LNCaP clone FGC (cell line): ENCODE results near the gene DR1.
A peak's percentile ranks its signal among the peaks of the same experiment; 100 is the strongest.

ENCODE experiments used
- DNase-seq: peaks from one replicate; pipeline ENCODE4 v3.0.0-alpha.2; 2011; ENCODE audit warnings: low read depth
- H3K4me3 ChIP-seq: 2 replicates; pipeline ENCODE4 v1.5.1; 2011; ENCODE audit warnings: mild to moderate bottlenecking, low read depth, low read length, control low read depth
- TF ChIP-seq, protein P1 (sequence below): IDR thresholded peaks from 2 replicates; pipeline ENCODE4 v1.5.1; 2012; ENCODE audit warnings: mild to moderate bottlenecking; ENCODE audit not compliant: control insufficient read depth, insufficient read depth; ENCODE audit errors: extremely low read depth

Gene DR1

DNA sequence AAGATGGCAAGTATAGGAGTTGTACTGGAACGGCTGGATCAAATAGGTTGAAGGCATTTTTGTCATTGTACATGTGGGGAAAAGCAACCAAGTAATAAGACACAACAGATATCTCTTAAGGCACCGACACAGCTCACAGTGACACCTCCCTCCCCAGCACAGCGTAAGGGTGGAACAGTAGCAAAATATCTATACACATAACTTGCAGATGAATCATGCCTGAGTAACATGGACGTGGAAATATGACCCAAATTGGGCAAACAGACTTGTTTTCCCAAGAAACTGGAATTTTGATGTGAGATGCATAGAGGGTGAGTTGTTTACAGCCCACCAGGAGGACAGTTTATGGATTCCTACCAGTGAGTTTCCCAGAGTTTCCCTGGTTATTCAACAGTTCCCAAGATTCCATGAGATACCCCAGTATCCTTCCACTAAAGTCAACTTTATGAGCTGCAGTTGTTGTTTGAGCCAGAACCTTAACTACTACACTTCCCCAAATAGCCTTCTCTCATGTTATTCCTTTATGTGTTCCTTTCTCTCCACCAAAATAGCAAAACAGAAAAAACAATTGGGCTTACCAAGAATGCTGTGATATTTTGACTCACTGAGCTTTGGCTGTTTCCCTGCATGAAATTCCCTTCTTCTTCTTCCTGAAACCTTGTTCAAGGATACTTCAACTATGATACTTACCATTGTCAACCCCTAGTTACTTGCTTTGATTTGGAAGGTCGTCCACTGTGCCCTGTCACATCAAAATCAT lies 7.1 kb upstream of the DR1 start:
- DNase-seq = no peak
- H3K4me3 ChIP-seq = no peak overlapping the region
- TF ChIP-seq, protein P1, sequence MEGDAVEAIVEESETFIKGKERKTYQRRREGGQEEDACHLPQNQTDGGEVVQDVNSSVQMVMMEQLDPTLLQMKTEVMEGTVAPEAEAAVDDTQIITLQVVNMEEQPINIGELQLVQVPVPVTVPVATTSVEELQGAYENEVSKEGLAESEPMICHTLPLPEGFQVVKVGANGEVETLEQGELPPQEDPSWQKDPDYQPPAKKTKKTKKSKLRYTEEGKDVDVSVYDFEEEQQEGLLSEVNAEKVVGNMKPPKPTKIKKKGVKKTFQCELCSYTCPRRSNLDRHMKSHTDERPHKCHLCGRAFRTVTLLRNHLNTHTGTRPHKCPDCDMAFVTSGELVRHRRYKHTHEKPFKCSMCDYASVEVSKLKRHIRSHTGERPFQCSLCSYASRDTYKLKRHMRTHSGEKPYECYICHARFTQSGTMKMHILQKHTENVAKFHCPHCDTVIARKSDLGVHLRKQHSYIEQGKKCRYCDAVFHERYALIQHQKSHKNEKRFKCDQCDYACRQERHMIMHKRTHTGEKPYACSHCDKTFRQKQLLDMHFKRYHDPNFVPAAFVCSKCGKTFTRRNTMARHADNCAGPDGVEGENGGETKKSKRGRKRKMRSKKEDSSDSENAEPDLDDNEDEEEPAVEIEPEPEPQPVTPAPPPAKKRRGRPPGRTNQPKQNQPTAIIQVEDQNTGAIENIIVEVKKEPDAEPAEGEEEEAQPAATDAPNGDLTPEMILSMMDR = no peak

DNA sequence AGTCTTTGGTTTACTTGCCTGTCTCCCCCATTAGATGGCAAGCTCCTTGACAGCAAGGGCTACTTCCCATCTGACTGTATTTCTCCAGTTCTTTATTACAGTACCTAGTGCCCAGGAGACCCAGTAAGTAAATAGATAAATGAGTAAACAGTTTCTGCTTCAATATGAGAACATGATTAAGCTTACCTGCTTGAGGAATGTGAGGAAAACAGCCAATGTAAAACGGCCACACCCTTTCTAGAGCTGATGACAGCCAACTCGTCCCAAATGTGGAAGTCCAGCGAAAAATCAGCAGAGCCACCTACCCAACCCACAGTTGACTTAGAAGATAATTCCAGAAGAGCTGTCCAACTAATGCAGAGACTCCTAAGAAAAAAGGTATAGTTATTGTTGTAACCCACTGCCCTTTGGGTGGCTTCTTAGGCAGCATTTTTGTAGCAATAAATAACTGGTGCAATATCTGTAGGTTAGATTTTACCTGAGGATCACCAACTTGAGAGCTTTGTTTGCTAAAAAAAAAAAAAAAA lies 6.5 kb upstream of the DR1 start:
- no peak for DNase-seq
- TF ChIP-seq, protein P1 = no peak
- H3K4me3 ChIP-seq = no peak overlapping the region

DNA sequence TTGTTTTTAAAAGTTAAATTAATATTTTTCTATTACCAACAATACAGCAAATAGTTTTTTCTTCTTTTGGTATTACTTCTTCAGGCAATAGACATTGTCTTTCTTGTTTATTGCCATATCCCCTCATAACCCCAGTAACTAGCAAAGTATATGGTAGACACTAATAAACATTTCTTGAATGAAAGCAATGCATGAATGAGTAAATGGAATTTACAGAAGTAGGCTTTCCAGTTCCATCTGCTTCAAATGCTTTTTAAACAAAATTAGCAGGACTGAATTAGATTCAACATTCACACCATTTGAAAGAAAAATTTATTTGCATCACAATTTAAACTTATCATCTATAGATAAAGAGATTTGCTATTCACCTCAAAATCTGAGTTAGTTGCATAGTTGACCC lies 5.6 kb upstream of the DR1 start:
- DNase-seq = no peak
- no peak overlapping the region for H3K4me3 ChIP-seq
- TF ChIP-seq, protein P1 = no peak

DNA sequence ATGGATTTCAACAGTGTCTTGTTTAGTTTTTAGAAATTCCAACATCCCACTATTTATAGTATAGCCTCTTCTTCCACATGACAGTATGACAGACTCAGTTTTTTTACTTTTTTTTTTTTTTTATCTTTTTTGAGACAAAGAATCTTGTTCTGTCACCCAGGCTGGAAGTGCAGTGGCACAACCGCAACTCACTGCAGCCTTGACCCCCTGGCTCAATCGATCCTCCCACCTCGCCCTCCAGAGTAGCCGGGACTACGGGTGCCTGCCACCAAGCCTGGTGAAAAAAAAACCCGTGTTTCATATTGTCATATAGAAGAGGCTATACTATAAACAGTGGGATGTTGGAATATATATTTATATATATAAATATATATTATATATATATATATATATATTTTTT lies 1.2 kb upstream of the DR1 start:
- DNase-seq = no peak
- TF ChIP-seq, protein P1 = no peak
- H3K4me3 ChIP-seq = no peak overlapping the region

DNA sequence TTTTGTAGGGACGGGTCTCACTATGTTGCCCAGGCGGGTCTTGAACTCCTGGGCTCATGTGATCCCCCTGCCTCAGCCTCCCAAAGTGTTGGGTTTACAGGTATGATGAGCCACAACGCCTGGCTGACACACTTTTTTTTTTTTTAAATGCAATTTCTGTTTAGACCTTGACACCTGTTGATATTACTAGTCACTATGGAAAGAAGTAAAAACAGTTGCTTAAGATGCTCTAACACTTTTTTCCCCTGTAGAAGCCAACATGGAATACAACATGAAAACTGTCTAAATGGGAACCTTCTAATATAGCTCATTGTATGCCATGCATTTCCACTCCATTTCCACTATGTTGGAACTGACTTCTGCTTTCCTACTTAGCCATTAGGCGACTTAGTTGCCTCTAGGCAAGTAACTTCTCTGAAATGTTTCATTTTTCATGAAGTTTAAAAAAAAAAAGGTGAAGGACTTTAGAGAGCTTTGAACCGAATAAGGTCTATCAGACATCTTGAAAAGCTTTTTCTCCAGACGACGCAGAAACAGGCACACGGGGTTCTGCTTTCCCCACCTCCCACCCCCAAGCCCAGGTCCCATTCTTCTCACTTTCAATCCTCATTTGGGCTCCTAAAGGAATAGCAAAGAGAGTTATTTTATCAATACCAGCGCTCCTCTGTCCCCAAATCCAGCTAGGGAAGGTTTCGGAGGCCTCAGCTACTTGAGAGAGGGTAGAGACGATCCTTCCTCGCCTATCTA lies 648 bp upstream of the DR1 start:
- TF ChIP-seq, protein P1 = no peak
- H3K4me3 ChIP-seq = peak overlapping the region; percentile 89
- no peak for DNase-seq

DNA sequence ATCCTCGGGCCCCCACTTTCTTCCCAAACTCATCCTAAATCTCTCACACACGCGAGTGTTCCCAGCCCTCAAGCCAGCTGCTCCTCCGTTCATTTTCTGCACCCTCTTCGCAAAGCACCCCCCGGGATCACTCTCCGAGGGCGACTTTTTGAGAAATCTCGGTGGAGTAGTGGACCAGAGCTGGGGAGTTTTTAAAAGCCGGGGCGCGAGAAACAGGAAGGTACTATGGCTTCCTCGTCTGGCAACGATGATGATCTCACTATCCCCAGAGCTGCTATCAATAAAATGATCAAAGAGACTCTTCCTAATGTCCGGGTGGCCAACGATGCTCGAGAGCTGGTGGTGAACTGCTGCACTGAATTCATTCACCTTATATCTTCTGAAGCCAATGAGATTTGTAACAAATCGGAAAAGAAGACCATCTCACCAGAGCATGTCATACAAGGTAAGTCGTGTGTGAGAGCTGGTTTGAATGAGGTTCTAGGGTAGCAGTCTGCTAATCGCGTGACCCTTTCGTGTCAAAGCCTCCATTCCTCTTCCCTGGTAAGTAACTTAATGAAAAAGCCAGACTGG lies 800 bp downstream of the DR1 start:
- TF ChIP-seq, protein P1 = no peak
- DNase-seq = no peak
- peak overlapping the region; percentile 89 for H3K4me3 ChIP-seq
